Purkinje cell (primary cell): ENCODE measurements around the gene CMTM7. TPM values are rescaled to one million over a fixed set of nuclear protein-coding genes. Genes with fewer than 3 reads are reported as not detected.

ENCODE experiments used
- polyA plus RNA-seq: library from polyadenylated mRNA; unstranded; fragments of >200 nt; fragmentation: Nextera tagmentation; gene quantifications from 2 replicates; pipeline ENCODE4 v1.2.1, GENCODE V29; 2014

CMTM7 gene
- 9.1 TPM in 1 of 2 replicates, not detected in the other for polyA plus RNA-seq

GRCh38 chr3:32391643-32392535, at the start of gene CMTM7:
Gene CMTM7, plus strand, starts transcription at chr3:32391853. Its CDS starts 54 bp downstream, at chr3:32391907.

GRCh38 chr3:32502118-32502945, 110.7 kb downstream of the CMTM7 start, which contains the start of gene CMTM6:
Gene CMTM6, minus strand, starts transcription at chr3:32502852. Its CDS starts 107 bp downstream, at chr3:32502745.

Other genes starting within 250 kb of the CMTM7 start
- gene CMTM8, start 153.2 kb upstream of the CMTM7 start, polyA plus RNA-seq, result 1.7 TPM in 1 of 2 replicates, not detected in the other
- gene CMTM6, start 111.0 kb downstream of the CMTM7 start, polyA plus RNA-seq, result 19.3 and 21.0 TPM in 2 replicates
- 54.6 and 60.4 TPM in 2 replicates for gene DYNC1LI1, start 179.0 kb downstream of the CMTM7 start, polyA plus RNA-seq